Loucy (cell line): ENCODE results near the gene HOXB4.

Source experiments
- CTCF ChIP-seq: fragments of 200-600 bp; sonication (generic); conservative IDR thresholded peaks from 2 replicates; pipeline ENCODE4 v1.5.1; 2014; ENCODE audit warnings: mild to moderate bottlenecking, antibody characterized with exemption, low read length
- EZH2phosphoT487 ChIP-seq: fragments of 200-600 bp; IDR thresholded peaks from 2 replicates; pipeline ENCODE4 v1.6.1; 2018; ENCODE audit warnings: antibody characterized with exemption, mild to moderate bottlenecking, moderate library complexity, borderline replicate concordance

GRCh38 chr17:48604770-48605329 lies 26.7 kb upstream of the HOXB4 start, which contains the start of gene HOXB6:
- no peak for TF ChIP-seq CTCF
- TF ChIP-seq EZH2phosphoT487, result no peak
